Thymus (tissue), 11 donors: Measurements from ENCODE around the gene ZFP36. TPM values are rescaled to one million over a fixed set of nuclear protein-coding genes. Genes with fewer than 3 reads are reported as not detected.
A peak's percentile ranks its signal among the peaks of the same experiment; 100 is the strongest.

Experiments used
- DNase-seq, 9 donors: peaks; one replicate each; pipeline ENCODE4 v3.0.0-alpha.2; 2013; ENCODE audit warnings: low spot score in 9 of 9, low read depth in 6 of 9, missing footprints in 1 of 9
- H3K27ac ChIP-seq, 2 donors: one replicate each; pipeline ENCODE4 v1.5.1; 2013; ENCODE audit warnings: control low read depth in 1 of 2, low read depth in 1 of 2, low read length in 1 of 2, mild to moderate bottlenecking in 1 of 2, moderate library complexity in 1 of 2
- H3K27me3 ChIP-seq, 2 donors: one replicate each; pipeline ENCODE4 v1.5.1; 2013; ENCODE audit warnings: low read length in 1 of 2; ENCODE audit not compliant: control insufficient read depth in 2 of 2, insufficient read depth in 1 of 2
- H3K36me3 ChIP-seq, 2 donors: one replicate each; pipeline ENCODE4 v1.5.1; 2013; ENCODE audit warnings: low read length in 1 of 2, mild to moderate bottlenecking in 1 of 2, moderate library complexity in 1 of 2; ENCODE audit not compliant: control insufficient read depth in 2 of 2, insufficient read depth in 2 of 2
- H3K4me1 ChIP-seq, 2 donors: one replicate each; pipeline ENCODE4 v1.5.1; 2013; ENCODE audit warnings: low read length in 2 of 2; ENCODE audit not compliant: control insufficient read depth in 2 of 2, insufficient read depth in 2 of 2
- H3K4me3 ChIP-seq, 2 donors: one replicate each; pipeline ENCODE4 v1.5.1; 2013; ENCODE audit warnings: low read length in 2 of 2, control low read depth in 1 of 2, mild to moderate bottlenecking in 1 of 2
- H3K9me3 ChIP-seq, 2 donors: one replicate each; pipeline ENCODE4 v1.5.1; 2013; ENCODE audit warnings: low read length in 1 of 2, mild to moderate bottlenecking in 1 of 2; ENCODE audit not compliant: control insufficient read depth in 2 of 2, insufficient read depth in 1 of 2
- WGBS: extraction: QIAGEN DNeasy Blood & Tissue Kit; methylation state at CpG from one replicate; pipeline ENCODE4 v1.1.7; 2013; 5-methylcytosine and 5-hydroxymethylcytosine counted together
- polyA plus RNA-seq: library from polyadenylated mRNA; stranded (reverse); fragments of 200-250 nt; gene quantifications from one replicate; pipeline ENCODE4 v1.2.3, GENCODE V29; 2013
- total RNA-seq: library from RNA; stranded (reverse); fragments of 120-200 nt; gene quantifications from one replicate; pipeline ENCODE4 v1.2.4, GENCODE V29; 2013
- donor health status: healthy.

Gene ZFP36
- total and polyA plus RNA-seq, 2 donors = 15.8 to 250 TPM

DNA sequence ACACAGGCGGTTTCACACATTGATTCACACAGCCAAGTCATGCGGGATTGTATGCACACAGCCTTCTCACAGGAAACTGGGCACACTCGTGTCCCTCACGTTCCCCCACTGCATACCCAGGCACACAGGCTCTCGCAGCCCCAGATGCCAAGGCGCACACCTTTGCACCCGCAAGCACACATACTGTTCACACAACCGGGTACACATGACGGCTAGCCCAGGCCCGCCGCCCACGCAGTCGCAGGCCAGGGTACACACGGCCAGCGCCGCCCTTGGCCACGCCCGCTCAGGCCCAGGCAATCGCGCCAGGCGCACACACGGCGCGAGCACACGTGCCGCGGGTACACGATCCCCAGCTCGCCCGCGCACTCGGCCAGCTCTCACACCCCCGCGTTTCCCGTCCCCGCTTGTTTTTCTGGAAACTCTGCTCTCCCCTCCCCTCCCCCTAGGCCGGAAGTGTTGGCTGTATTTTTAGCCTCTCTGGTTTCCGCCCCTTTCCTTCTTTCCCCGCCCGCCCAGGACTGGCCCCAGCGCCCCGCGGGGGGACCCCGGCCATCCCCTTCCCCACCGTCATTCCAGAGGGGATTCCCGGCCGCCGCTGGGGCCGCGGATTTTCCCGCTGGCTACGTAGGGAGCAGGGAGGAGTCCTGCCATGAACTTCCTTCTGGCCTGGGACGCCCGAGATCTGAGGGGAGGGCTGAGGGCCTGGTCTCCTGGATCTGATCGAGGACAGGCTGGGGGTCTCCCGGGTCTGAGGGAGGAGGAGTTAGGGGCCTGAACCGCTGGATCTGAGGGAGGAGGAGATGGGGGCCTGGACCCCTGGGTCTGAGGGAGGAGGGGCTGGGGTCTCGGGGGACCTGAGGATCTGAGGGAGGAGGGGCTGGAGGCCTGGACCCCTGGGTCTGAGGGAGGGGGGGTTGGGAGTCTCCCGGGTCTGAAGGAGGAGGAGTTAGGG lies 4.0 kb upstream of the ZFP36 start:
- Histone ChIP-seq H3K4me1 (peaks cover 52 to 81% of the 10 kb centered on the region in 2 donors), H3K27me3 (peaks cover 0 to 2% of the 10 kb centered on the region in 2 donors)

GRCh38 chr19:39403331-39404312 lies 3.0 kb upstream of the ZFP36 start:
- H3K9me3 ChIP-seq = peaks cover 0 to 6% of the 10 kb centered on the region in 2 donors
- peak in 5 of 9 donors; percentile 51 to 81 (median 66) for DNase-seq
- peaks cover 16 to 17% of the 10 kb centered on the region in 2 donors for H3K36me3 ChIP-seq
- 6% methylated on average over 43 of the region's 43 CpGs for WGBS
- H3K4me3 ChIP-seq = peak overlapping the region; percentile 49 to 58
- H3K4me1 ChIP-seq = peaks cover 48 to 81% of the 10 kb centered on the region in 2 donors
- peaks cover 0 to 2% of the 10 kb centered on the region in 2 donors for H3K27me3 ChIP-seq
- H3K27ac ChIP-seq = peak overlapping the region; percentile 94 to 96

More for the DNA sequence above, 4.0 kb upstream of the ZFP36 start:
- 4% methylated on average over 59 of the region's 59 CpGs for WGBS
- DNase-seq = peak in 6 of 9 donors; percentile 68 to 92 (median 82)
- peaks cover 0 to 14% of the 10 kb centered on the region in 2 donors for H3K9me3 ChIP-seq
- peak overlapping the region; percentile 49 to 58 for H3K4me3 ChIP-seq
- H3K36me3 ChIP-seq = peaks cover 9% of the 10 kb centered on the region in 2 donors
- H3K27ac ChIP-seq = peak overlapping the region; percentile 94 to 96

DNA sequence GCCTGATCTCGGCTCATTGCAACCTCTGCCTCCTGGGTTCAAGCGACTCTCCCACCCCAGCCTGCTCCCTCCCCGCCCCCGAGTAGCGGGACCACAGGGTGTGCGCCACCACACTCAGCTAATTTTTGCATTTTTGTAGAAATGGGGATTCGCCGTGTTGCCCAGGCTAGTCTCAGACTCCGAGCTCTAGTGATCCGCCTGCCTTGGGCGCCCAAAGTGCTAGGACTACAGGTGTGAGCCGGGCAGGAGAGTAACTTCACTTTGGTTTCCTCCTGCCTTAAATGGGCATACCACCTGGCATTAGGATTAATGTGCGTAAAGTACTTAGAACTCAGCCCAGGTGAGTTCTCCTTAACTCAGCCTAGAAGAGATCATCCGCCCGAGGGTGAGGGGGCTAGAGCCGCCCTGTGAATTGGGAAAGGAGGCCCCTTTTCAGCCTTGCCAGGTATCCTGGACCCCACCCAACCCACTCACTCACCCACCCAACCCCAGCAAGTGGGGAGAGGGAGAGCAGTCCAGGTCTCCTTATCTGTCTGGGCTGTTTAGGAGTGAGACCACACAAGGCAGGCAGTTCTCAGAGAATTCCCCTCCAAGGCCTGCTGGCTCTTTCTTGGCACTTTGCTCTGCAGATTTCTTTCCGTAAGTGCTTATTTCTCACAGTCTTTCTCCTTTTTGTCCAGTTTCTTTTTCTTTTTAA lies 1.2 kb upstream of the ZFP36 start:
- peaks cover 50 to 87% of the 10 kb centered on the region in 2 donors for H3K4me1 ChIP-seq
- H3K36me3 ChIP-seq = peaks cover 15% of the 10 kb centered on the region in 2 donors
- H3K27me3 ChIP-seq = peaks cover 0 to 2% of the 10 kb centered on the region in 2 donors
- 95% methylated on average over 17 of the region's 17 CpGs for WGBS
- DNase-seq = peak in 1 of 9 donors; percentile 30
- H3K4me3 ChIP-seq = peak overlapping the region; percentile 99 to 100
- peaks cover 0 to 6% of the 10 kb centered on the region in 2 donors for H3K9me3 ChIP-seq
- H3K27ac ChIP-seq = peak overlapping the region; percentile 93 to 100

DNA sequence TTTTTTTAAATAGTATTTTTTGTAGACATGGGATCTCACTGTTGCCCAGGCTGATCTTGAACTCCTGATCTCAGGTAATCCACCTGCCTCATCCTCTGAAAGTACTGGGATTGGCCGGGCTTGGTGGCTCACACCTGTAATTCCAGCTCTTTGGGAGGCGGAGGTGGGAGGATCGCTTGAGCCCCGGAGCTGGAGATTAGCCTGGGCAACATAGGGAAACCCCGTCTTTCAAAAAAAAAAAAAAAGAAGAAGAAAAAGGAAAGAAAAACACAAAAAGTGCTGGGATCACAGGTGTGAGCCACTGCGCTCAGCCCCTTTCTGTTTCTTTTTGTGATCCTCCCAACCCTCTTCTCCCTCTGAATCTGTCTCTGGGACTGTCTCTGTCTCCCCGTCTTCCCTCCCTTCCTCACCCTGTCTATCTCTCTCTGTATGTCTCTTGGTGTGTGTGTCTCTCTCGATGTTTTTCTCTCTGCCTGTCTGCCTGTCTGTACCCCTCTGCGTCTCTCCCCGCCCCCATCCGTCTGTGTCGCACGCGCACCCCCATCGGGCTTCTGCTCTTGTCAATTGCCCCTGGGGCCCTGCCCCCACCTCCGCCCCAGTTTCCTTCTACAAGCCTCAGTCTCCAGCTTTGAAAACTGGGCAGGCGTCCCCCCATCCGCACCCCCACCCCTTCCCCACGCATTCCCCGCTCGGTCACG lies 540 bp upstream of the ZFP36 start:
- Histone ChIP-seq H3K36me3 (peaks cover 15% of the 10 kb centered on the region in 2 donors), H3K9me3 (peaks cover 0 to 6% of the 10 kb centered on the region in 2 donors), H3K27ac (peak overlapping the region; percentile 93 to 100), H3K4me3 (peak overlapping the region; percentile 99 to 100), H3K4me1 (peaks cover 51 to 87% of the 10 kb centered on the region in 2 donors), H3K27me3 (peaks cover 0 to 2% of the 10 kb centered on the region in 2 donors)
- DNase-seq = peak in 8 of 9 donors; percentile 84 to 97 (median 92)
- WGBS = 16% methylated on average over 22 of the region's 22 CpGs

- H3K9me3 ChIP-seq = peaks cover 0 to 6% of the 10 kb centered on the region in 2 donors
- H3K27ac ChIP-seq = peak overlapping the region; percentile 100
- WGBS = under 1% methylated on average over 14 of the region's 14 CpGs
- DNase-seq = no peak
- peaks cover 42 to 80% of the 10 kb centered on the region in 2 donors for H3K4me1 ChIP-seq
- peaks cover 0 to 2% of the 10 kb centered on the region in 2 donors for H3K27me3 ChIP-seq
- peak overlapping the region; percentile 99 to 100 for H3K4me3 ChIP-seq
- peaks cover 15% of the 10 kb centered on the region in 2 donors for H3K36me3 ChIP-seq
Observed at GRCh38 chr19:39407410-39407659, 688 bp downstream of the ZFP36 start.

- WGBS = 40% methylated on average over 40 of the region's 40 CpGs
- Histone ChIP-seq H3K36me3 (peaks cover 15% of the 10 kb centered on the region in 2 donors), H3K27ac (peak overlapping the region; percentile 100), H3K27me3 (peaks cover 0 to 2% of the 10 kb centered on the region in 2 donors), H3K4me3 (peak overlapping the region; percentile 99 to 100), H3K4me1 (peaks cover 38 to 75% of the 10 kb centered on the region in 2 donors), H3K9me3 (peaks cover 0 to 6% of the 10 kb centered on the region in 2 donors)
- peak in 5 of 9 donors; percentile 60 to 88 (median 75) for DNase-seq
Observed at GRCh38 chr19:39407660-39408391, 1.2 kb downstream of the ZFP36 start.

GRCh38 chr19:39408392-39409207 lies 2.0 kb downstream of the ZFP36 start:
- 75% methylated on average over 20 of the region's 20 CpGs for WGBS
- H3K4me3 ChIP-seq = peak overlapping the region; percentile 99 to 100
- H3K36me3 ChIP-seq = peaks cover 15% of the 10 kb centered on the region in 2 donors
- H3K27me3 ChIP-seq = peaks cover 0 to 2% of the 10 kb centered on the region in 2 donors
- H3K4me1 ChIP-seq = peaks cover 31 to 69% of the 10 kb centered on the region in 2 donors
- peaks cover 0 to 6% of the 10 kb centered on the region in 2 donors for H3K9me3 ChIP-seq
- H3K27ac ChIP-seq = peak overlapping the region; percentile 100
- DNase-seq = peak in 1 of 9 donors; percentile 27
